Caco-2 (cell line): ENCODE data around the gene BCAS3. TPM values are rescaled to one million over a fixed set of nuclear protein-coding genes. Genes with fewer than 3 reads are reported as not detected.

ENCODE experiments used
- BruUV-seq: library from RNA; stranded (reverse); fragments of 400-500 nt; replicated peaks from 2 replicates; lab custom pipeline; 2021; lab: Mats Ljungman, UMichigan
- CTCF ChIA-PET: fragments of 300-600 bp; sonication (Branson Sonifier 250); formaldehyde crosslinking; loops from one replicate; lab custom pipeline; 2022; ENCODE audit warnings: antibody characterized with exemption; lab: Charles Lee
- POLR2A ChIA-PET: fragments of 300-600 bp; sonication (Branson Sonifier 250); formaldehyde crosslinking; loops from one replicate; lab custom pipeline; 2022; ENCODE audit warnings: antibody characterized with exemption; lab: Charles Lee
- DNase-seq, 2 experiments: peaks; one replicate each; pipeline versions ENCODE4 v3.0.0 to v3.0.0-alpha.2; 2020 to 2022
- H3K27me3 ChIP-seq: replicated peaks from 2 replicates; pipeline ENCODE4 v1.6.0; 2011; ENCODE audit warnings: low read length; ENCODE audit not compliant: control insufficient read depth, insufficient read depth
- H3K36me3 ChIP-seq: 2 replicates; pipeline ENCODE4 v1.5.1; 2011; ENCODE audit warnings: low read length; ENCODE audit not compliant: control insufficient read depth, insufficient read depth
- H3K4me1 ChIP-seq: fragments of 250-450 bp; sonication (Bioruptor Pico); 2 replicates; pipeline ENCODE4 v1.5.1; 2020; ENCODE audit warnings: mild to moderate bottlenecking
- H3K4me3 ChIP-seq: 2 replicates; pipeline ENCODE4 v1.5.1; 2011; ENCODE audit warnings: low read depth, mild to moderate bottlenecking, control low read depth, low read length
- H3K9me3 ChIP-seq: fragments of 250-450 bp; sonication (Bioruptor Pico); 2 replicates; pipeline ENCODE4 v1.5.1; 2020; ENCODE audit warnings: mild to moderate bottlenecking, moderate library complexity
- H3K27ac Mint-ChIP-seq: one replicate; pipeline ENCODE4 v1.8.0; 2022; ENCODE audit warnings: mixed read lengths; ENCODE audit not compliant: unreplicated experiment
- H3K27me3 Mint-ChIP-seq: one replicate; pipeline ENCODE4 v1.8.0; 2022; ENCODE audit warnings: mixed read lengths; ENCODE audit not compliant: insufficient read depth, unreplicated experiment
- H3K36me3 Mint-ChIP-seq: one replicate; pipeline ENCODE4 v1.8.0; 2022; ENCODE audit warnings: mild to moderate bottlenecking, mixed read lengths; ENCODE audit not compliant: insufficient read depth, unreplicated experiment
- H3K4me1 Mint-ChIP-seq: one replicate; pipeline ENCODE4 v1.8.0; 2022; ENCODE audit warnings: low read depth, mixed read lengths; ENCODE audit not compliant: unreplicated experiment
- H3K4me3 Mint-ChIP-seq: one replicate; pipeline ENCODE4 v1.8.0; 2022; ENCODE audit warnings: mild to moderate bottlenecking, moderate library complexity, mixed read lengths; ENCODE audit not compliant: unreplicated experiment
- H3K9me3 Mint-ChIP-seq: one replicate; pipeline ENCODE4 v1.8.0; 2022; ENCODE audit warnings: mixed read lengths; ENCODE audit not compliant: unreplicated experiment
- CTCF ChIP-seq, 2 experiments: fragments of 200-600 bp in 1 of 2; IDR thresholded peaks; 1 replicate in 1 of 2; 2 replicates in 1 of 2; pipeline versions ENCODE4 v1.5.1 to v1.8.0; 2011 to 2022; ENCODE audit warnings: antibody characterized with exemption in 1 of 2, control low read depth in 1 of 2, inconsistent platforms in 1 of 2, low read depth in 1 of 2, low read length in 1 of 2, mild to moderate bottlenecking in 1 of 2, moderate library complexity in 1 of 2; ENCODE audit not compliant: insufficient read depth in 1 of 2, severe bottlenecking in 1 of 2, unreplicated experiment in 1 of 2
- intact Hi-C: fragments of 100-400 bp; cut with micrococcal nuclease; formaldehyde crosslinking; loops from one replicate; pipeline ENCODE4 v1.10.0; 2022; ENCODE audit not compliant: unreplicated experiment
- total RNA-seq: library from RNA; stranded (reverse); gene quantifications from 2 replicates; pipeline ENCODE4 v1.2.3, GENCODE V29; 2022

Gene BCAS3
- total RNA-seq, 1 experiment from 2014 or later, result 44.1 TPM

- no TSS peak for BruUV-seq
- Mint-ChIP-seq H3K36me3 (peaks cover 6% of the 10 kb centered on the region), H3K27ac (peak overlapping the region; percentile 57), H3K9me3 (no peaks in the 10 kb centered on the region), H3K4me1 (peaks cover 17% of the 10 kb centered on the region), H3K4me3 (no peak overlapping the region), H3K27me3 (no peaks in the 10 kb centered on the region)
- H3K36me3 ChIP-seq, result no peaks in the 10 kb centered on the region
- DNase-seq, result no peak
- H3K27me3 ChIP-seq, result no peaks in the 10 kb centered on the region
- H3K4me1 ChIP-seq, result peaks cover 7% of the 10 kb centered on the region; the same call in 1 of the 2 replicates
- no peak overlapping the region for H3K4me3 ChIP-seq
- ChIA-PET POLR2A (no interaction called here), CTCF (interaction anchor here (0.6 kb wide), 1 partner anchor 13 kb away, joined by 3 read pairs; no protein-coding TSS in a partner anchor)
- no peaks in the 10 kb centered on the region for H3K9me3 ChIP-seq
- TF ChIP-seq CTCF (IDR thresholded peaks at IDR 0.05; ENCODE audit: insufficient read depth in 1 of 2, low read depth in 1 of 2, low read length in 1 of 2, severe bottlenecking in 1 of 2, unreplicated experiment in 1 of 2), result no peak
- intact Hi-C loops, result no loop called here
Measured at GRCh38 chr17:61362852-61363600, 685.4 kb downstream of the BCAS3 start.

GRCh38 chr17:61363601-61364462 is 686.2 kb downstream of the BCAS3 start:
- TF ChIP-seq CTCF (IDR thresholded peaks at IDR 0.05; ENCODE audit: insufficient read depth in 1 of 2, low read depth in 1 of 2, low read length in 1 of 2, severe bottlenecking in 1 of 2, unreplicated experiment in 1 of 2), result no peak
- Histone ChIP-seq H3K9me3 (no peaks in the 10 kb centered on the region), H3K36me3 (no peaks in the 10 kb centered on the region), H3K4me3 (no peak overlapping the region), H3K27me3 (no peaks in the 10 kb centered on the region), H3K4me1 (peaks cover 7% of the 10 kb centered on the region; the same call in 1 of the 2 replicates)
- DNase-seq, result no peak
- intact Hi-C loops, result no loop called here
- ChIA-PET CTCF (no interaction called here), POLR2A (no interaction called here)
- Mint-ChIP-seq H3K4me3 (no peak overlapping the region), H3K27ac (no peak overlapping the region), H3K27me3 (no peaks in the 10 kb centered on the region), H3K4me1 (peaks cover 17% of the 10 kb centered on the region), H3K36me3 (peaks cover 6% of the 10 kb centered on the region), H3K9me3 (no peaks in the 10 kb centered on the region)
- no TSS peak for BruUV-seq

GRCh38 chr17:61364463-61364846 is 686.8 kb downstream of the BCAS3 start:
- Mint-ChIP-seq H3K36me3 (peaks cover 10% of the 10 kb centered on the region), H3K4me1 (peaks cover 17% of the 10 kb centered on the region), H3K9me3 (no peaks in the 10 kb centered on the region), H3K27ac (no peak overlapping the region), H3K27me3 (no peaks in the 10 kb centered on the region), H3K4me3 (no peak overlapping the region)
- no TSS peak for BruUV-seq
- TF ChIP-seq CTCF (IDR thresholded peaks at IDR 0.05; ENCODE audit: insufficient read depth in 1 of 2, low read depth in 1 of 2, low read length in 1 of 2, severe bottlenecking in 1 of 2, unreplicated experiment in 1 of 2), result no peak
- no peaks in the 10 kb centered on the region for H3K36me3 ChIP-seq
- CTCF ChIA-PET, result no interaction called here
- no peak overlapping the region for H3K4me3 ChIP-seq
- H3K9me3 ChIP-seq, result no peaks in the 10 kb centered on the region
- intact Hi-C loops, result no loop called here
- no peaks in the 10 kb centered on the region for H3K27me3 ChIP-seq
- H3K4me1 ChIP-seq, result peaks cover 7% of the 10 kb centered on the region; the same call in 1 of the 2 replicates
- POLR2A ChIA-PET, result no interaction called here
- DNase-seq, result no peak
